SK-N-MC (cell line): ENCODE data around the gene NPVF.

Source experiments
- DNase-seq: peaks from one replicate; pipeline ENCODE4 v3.0.0-alpha.2; 2011; ENCODE audit warnings: low read depth, low spot score
- H3K27ac ChIP-seq: fragments of 200-600 bp; sonication (generic); 2 replicates; pipeline ENCODE4 v1.5.1; 2016; ENCODE audit warnings: mixed run types
- H3K36me3 ChIP-seq: fragments of 200-600 bp; sonication (generic); 2 replicates; pipeline ENCODE4 v1.6.1; 2017; ENCODE audit warnings: antibody characterized with exemption, low read length, mixed read lengths; ENCODE audit not compliant: insufficient read depth
- H3K4me3 ChIP-seq: fragments of 200-600 bp; sonication (generic); 2 replicates; pipeline ENCODE4 v1.5.1; 2016
- H3K9ac ChIP-seq: fragments of 200-600 bp; sonication (generic); 2 replicates; pipeline ENCODE4 v1.8.0; 2017; ENCODE audit warnings: mixed run types, mixed read lengths; ENCODE audit not compliant: insufficient read length
- H3K9me3 ChIP-seq: fragments of 200-600 bp; sonication (generic); 2 replicates; pipeline ENCODE4 v1.6.1; 2017; ENCODE audit warnings: low read depth, mild to moderate bottlenecking, antibody characterized with exemption, low read length, moderate library complexity, mixed read lengths
- EZH2 ChIP-seq: fragments of 200-600 bp; sonication (generic); IDR thresholded peaks from one replicate; pipeline ENCODE4 v1.6.1; 2017; ENCODE audit warnings: antibody characterized with exemption
- FOXP2 ChIP-seq: optimal IDR thresholded peaks from 2 replicates; pipeline ENCODE3; 2011; ENCODE audit warnings: mild to moderate bottlenecking, moderate library complexity; ENCODE audit not compliant: insufficient read depth; ENCODE audit errors: extremely low read length, control extremely low read depth
- POLR2AphosphoS5 ChIP-seq: IDR thresholded peaks from 2 replicates; pipeline ENCODE4 v1.6.1; 2012; ENCODE audit warnings: mild to moderate bottlenecking, low read depth, low read length, borderline replicate concordance

NPVF gene

GRCh38 chr7:25187932-25188331 lies 40.4 kb downstream of the NPVF start:
- H3K4me3 ChIP-seq: no peak overlapping the region
- H3K9me3 ChIP-seq: no peaks in the 10 kb centered on the region
- no peak overlapping the region for H3K9ac ChIP-seq
- DNase-seq: no peak
- H3K36me3 ChIP-seq: no peaks in the 10 kb centered on the region
- no peak overlapping the region for H3K27ac ChIP-seq
- TF ChIP-seq POLR2AphosphoS5: no peak
- TF ChIP-seq EZH2: no peak
- TF ChIP-seq FOXP2: no peak

- Histone ChIP-seq H3K36me3 (no peaks in the 10 kb centered on the region), H3K4me3 (no peak overlapping the region), H3K9ac (no peak overlapping the region), H3K9me3 (no peaks in the 10 kb centered on the region), H3K27ac (no peak overlapping the region)
- no peak for DNase-seq
- TF ChIP-seq EZH2: no peak
- no peak for TF ChIP-seq POLR2AphosphoS5
- TF ChIP-seq FOXP2: no peak
These were observed 41.9 kb downstream of the NPVF start for GRCh38 chr7:25186436-25186835.

- Histone ChIP-seq H3K4me3 (no peak overlapping the region), H3K9me3 (no peaks in the 10 kb centered on the region), H3K36me3 (no peaks in the 10 kb centered on the region), H3K27ac (no peak overlapping the region), H3K9ac (no peak overlapping the region)
- DNase-seq: no peak
- TF ChIP-seq POLR2AphosphoS5 (no peak), FOXP2 (no peak), EZH2 (no peak)
These were observed 46.8 kb downstream of the NPVF start for GRCh38 chr7:25181532-25181931.

- no peak overlapping the region for H3K9ac ChIP-seq
- H3K36me3 ChIP-seq: no peaks in the 10 kb centered on the region
- no peak for TF ChIP-seq FOXP2
- no peak for TF ChIP-seq POLR2AphosphoS5
- TF ChIP-seq EZH2: no peak
- H3K9me3 ChIP-seq: no peaks in the 10 kb centered on the region
- H3K4me3 ChIP-seq: peak overlapping the region; percentile 86; the same call in 1 of the 2 replicates
- H3K27ac ChIP-seq: no peak overlapping the region
- no peak for DNase-seq
These were observed 47.3 kb downstream of the NPVF start for GRCh38 chr7:25180946-25181345.

- peak overlapping the region; percentile 46 for H3K9ac ChIP-seq
- H3K9me3 ChIP-seq: no peaks in the 10 kb centered on the region
- H3K36me3 ChIP-seq: no peaks in the 10 kb centered on the region
- H3K27ac ChIP-seq: no peak overlapping the region
- DNase-seq: no peak
- H3K4me3 ChIP-seq: peak overlapping the region; percentile 86
- TF ChIP-seq FOXP2 (no peak), POLR2AphosphoS5 (no peak), EZH2 (no peak)
These were observed 47.7 kb downstream of the NPVF start for GRCh38 chr7:25180592-25180923.

- no peaks in the 10 kb centered on the region for H3K36me3 ChIP-seq
- H3K9ac ChIP-seq: peak overlapping the region; percentile 72
- no peak overlapping the region for H3K27ac ChIP-seq
- H3K9me3 ChIP-seq: no peaks in the 10 kb centered on the region
- peak; percentile 10 for DNase-seq
- H3K4me3 ChIP-seq: peak overlapping the region; percentile 86
- TF ChIP-seq EZH2 (no peak), FOXP2 (peak; percentile 13), POLR2AphosphoS5 (peak; percentile 74; the same call in 1 of the 2 replicates)
These were observed 48.3 kb downstream of the NPVF start for GRCh38 chr7:25179771-25180591.

GRCh38 chr7:25179325-25179724 lies 49.0 kb downstream of the NPVF start:
- H3K36me3 ChIP-seq: no peaks in the 10 kb centered on the region
- peak overlapping the region; percentile 86 for H3K4me3 ChIP-seq
- no peak for DNase-seq
- peak overlapping the region; percentile 72 for H3K9ac ChIP-seq
- no peak overlapping the region for H3K27ac ChIP-seq
- no peaks in the 10 kb centered on the region for H3K9me3 ChIP-seq
- no peak for TF ChIP-seq EZH2
- TF ChIP-seq POLR2AphosphoS5: no peak
- no peak for TF ChIP-seq FOXP2
